ENCODE measurements around the gene PLGLB1. TPM values are rescaled to one million over a fixed set of nuclear protein-coding genes. Genes with fewer than 3 reads are reported as not detected.
"Not testable (repeated sequence)": the region's sequence is repeated elsewhere in the genome, so short reads cannot be mapped to it uniquely, and the experiment has no call there.

The PLGLB1 gene
- total RNA-seq, 2 experiments from 2014 or later: 3.3 to 3.9 TPM

GRCh38 chr2:87021043-87021442 lies 601 bp downstream of the PLGLB1 start:
- H2AFZ ChIP-seq (ENCODE audit: low read length); H3K36me3 ChIP-seq (ENCODE audit: insufficient read depth, low read length); BruUV-seq (replicated peaks); H3K4me3 ChIP-seq (ENCODE audit: low read depth, low read length, poor library complexity, severe bottlenecking); POLR2A ChIA-PET; CTCF ChIA-PET (ENCODE audit: unreplicated experiment); H3K4me2 ChIP-seq (ENCODE audit: low read length); H3K27ac ChIP-seq (ENCODE audit: low read depth, low read length, poor library complexity, severe bottlenecking); DNase-seq (ENCODE audit: low spot score); H3K9me3 ChIP-seq (ENCODE audit: low read length); H3K79me2 ChIP-seq (ENCODE audit: insufficient read depth, low read depth, low read length); H3K4me1 ChIP-seq (ENCODE audit: insufficient read depth, low read length, poor library complexity, severe bottlenecking); intact Hi-C loops (cut with micrococcal nuclease; ENCODE audit: unreplicated experiment); H4K20me1 ChIP-seq (ENCODE audit: insufficient read depth, low read length); H3K9me2 ChIP-seq (ENCODE audit: insufficient read depth, low read length): not testable (repeated sequence)

- DNase-seq (ENCODE audit: low spot score); intact Hi-C loops (cut with micrococcal nuclease; ENCODE audit: unreplicated experiment); H2AFZ ChIP-seq (ENCODE audit: low read length); H3K9me3 ChIP-seq (ENCODE audit: low read length); H3K79me2 ChIP-seq (ENCODE audit: insufficient read depth, low read depth, low read length); H3K4me1 ChIP-seq (ENCODE audit: insufficient read depth, low read length, poor library complexity, severe bottlenecking); H3K36me3 ChIP-seq (ENCODE audit: insufficient read depth, low read length); H3K4me2 ChIP-seq (ENCODE audit: low read length); CTCF ChIA-PET (ENCODE audit: unreplicated experiment); POLR2A ChIA-PET; H4K20me1 ChIP-seq (ENCODE audit: insufficient read depth, low read length); H3K27ac ChIP-seq (ENCODE audit: low read depth, low read length, poor library complexity, severe bottlenecking); BruUV-seq (replicated peaks); H3K4me3 ChIP-seq (ENCODE audit: low read depth, low read length, poor library complexity, severe bottlenecking); H3K9me2 ChIP-seq (ENCODE audit: insufficient read depth, low read length): not testable (repeated sequence)
Measured at GRCh38 chr2:87019053-87019452, 2.6 kb downstream of the PLGLB1 start.

- H4K20me1 ChIP-seq (ENCODE audit: insufficient read depth, low read length); H2AFZ ChIP-seq (ENCODE audit: low read length); H3K9me3 ChIP-seq (ENCODE audit: low read length); H3K4me2 ChIP-seq (ENCODE audit: low read length); H3K79me2 ChIP-seq (ENCODE audit: insufficient read depth, low read depth, low read length); CTCF ChIA-PET (ENCODE audit: unreplicated experiment); H3K9me2 ChIP-seq (ENCODE audit: insufficient read depth, low read length); POLR2A ChIA-PET; H3K4me3 ChIP-seq (ENCODE audit: low read depth, low read length, poor library complexity, severe bottlenecking); intact Hi-C loops (cut with micrococcal nuclease; ENCODE audit: unreplicated experiment); DNase-seq (ENCODE audit: low spot score); H3K4me1 ChIP-seq (ENCODE audit: insufficient read depth, low read length, poor library complexity, severe bottlenecking); BruUV-seq (replicated peaks); H3K27ac ChIP-seq (ENCODE audit: low read depth, low read length, poor library complexity, severe bottlenecking); H3K36me3 ChIP-seq (ENCODE audit: insufficient read depth, low read length): not testable (repeated sequence)
Measured at GRCh38 chr2:87014489-87015169, 7.0 kb downstream of the PLGLB1 start.

GRCh38 chr2:87004398-87004797 lies 17.2 kb downstream of the PLGLB1 start:
- DNase-seq (ENCODE audit: low spot score); BruUV-seq (replicated peaks); H3K9me2 ChIP-seq (ENCODE audit: insufficient read depth, low read length); CTCF ChIA-PET (ENCODE audit: unreplicated experiment); H3K4me2 ChIP-seq (ENCODE audit: low read length); H3K27ac ChIP-seq (ENCODE audit: low read depth, low read length, poor library complexity, severe bottlenecking); POLR2A ChIA-PET; intact Hi-C loops (cut with micrococcal nuclease; ENCODE audit: unreplicated experiment); H3K79me2 ChIP-seq (ENCODE audit: insufficient read depth, low read depth, low read length); H4K20me1 ChIP-seq (ENCODE audit: insufficient read depth, low read length); H3K4me1 ChIP-seq (ENCODE audit: insufficient read depth, low read length, poor library complexity, severe bottlenecking); H3K36me3 ChIP-seq (ENCODE audit: insufficient read depth, low read length); H3K4me3 ChIP-seq (ENCODE audit: low read depth, low read length, poor library complexity, severe bottlenecking); H2AFZ ChIP-seq (ENCODE audit: low read length); H3K9me3 ChIP-seq (ENCODE audit: low read length): not testable (repeated sequence)

Small RNA genes lying within 50 kb of the gene (small RNA-seq; reads per million reads assigned to genes)
- not detected for gene AC125232.1

Other genes with a start within 250 kb of the PLGLB1 start
- not detected in 2 replicates for gene CD8A, start 230.9 kb downstream of the PLGLB1 start, total RNA-seq (2014; rRNA removed; shearing (Covaris generic))
- not detected in 2 replicates for gene CD8A, start 230.9 kb downstream of the PLGLB1 start, total RNA-seq (2022)
- not detected in 2 replicates for gene CD8B, start 160.0 kb downstream of the PLGLB1 start, total RNA-seq (2014; rRNA removed; shearing (Covaris generic))
- not detected in 2 replicates for gene CD8B, start 160.0 kb downstream of the PLGLB1 start, total RNA-seq (2022)
- gene RGPD1, start 79.7 kb downstream of the PLGLB1 start, total RNA-seq (2014; rRNA removed; shearing (Covaris generic)): 0.13 and 0.49 TPM in 2 replicates
- gene RGPD1, start 79.7 kb downstream of the PLGLB1 start, total RNA-seq (2022): 0.67 and 0.70 TPM in 2 replicates

All from OCI-LY7 (cell line).